Stimulated activated CD8-positive, alpha-beta memory T cell treated with anti-CD3 and anti-CD28 coated beads, Interleukin-15, amount 100 ng/mL, for 24 hours (primary cell): ENCODE measurements around the gene ARHGDIA.

Experiments used
- DNase-seq: peaks from one replicate; pipeline ENCODE4 v3.0.0-alpha.2; 2020; ENCODE audit warnings: low read depth

Gene ARHGDIA

DNA sequence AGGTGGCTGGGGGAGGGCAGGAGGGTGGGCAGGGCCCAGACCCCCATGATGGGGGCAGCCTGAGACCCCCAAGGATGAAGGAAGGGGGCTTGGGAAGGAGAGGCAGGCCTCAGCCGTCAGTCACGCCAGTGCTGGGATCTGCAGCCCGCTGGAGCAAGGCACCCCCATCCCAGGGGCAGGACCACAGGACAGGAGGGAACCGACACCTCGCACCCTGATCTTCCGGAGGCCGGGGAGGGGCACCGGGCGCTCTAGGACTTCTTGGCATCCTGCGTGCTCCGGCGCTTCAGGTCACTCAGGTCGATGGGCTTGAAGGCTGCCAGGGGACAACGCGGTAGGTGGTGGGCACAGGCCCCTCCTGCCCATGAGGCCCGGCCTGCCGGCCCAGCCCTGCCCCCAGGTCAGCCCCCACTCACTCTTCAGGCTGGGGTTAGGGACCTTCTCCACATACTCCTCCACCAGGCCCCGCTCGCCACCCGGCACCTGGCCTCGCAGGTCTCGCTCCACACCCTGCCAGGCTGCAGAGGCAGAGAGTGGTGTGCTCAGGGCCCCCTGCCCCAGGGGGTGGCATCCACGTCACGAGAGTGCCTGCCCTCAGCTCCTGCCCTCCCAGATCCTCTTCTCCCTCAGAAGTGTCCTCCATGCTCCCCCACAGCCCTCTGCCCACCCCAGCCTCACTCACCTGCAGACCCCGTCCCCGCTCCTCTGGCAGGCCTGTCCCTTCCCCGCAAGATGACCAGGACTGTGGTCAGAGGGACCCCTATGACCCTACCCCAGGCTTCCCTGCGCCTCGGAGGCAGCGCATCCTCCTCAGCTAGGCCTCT is 47.9 kb downstream of the ARHGDIA start:
- no peak for DNase-seq

DNA sequence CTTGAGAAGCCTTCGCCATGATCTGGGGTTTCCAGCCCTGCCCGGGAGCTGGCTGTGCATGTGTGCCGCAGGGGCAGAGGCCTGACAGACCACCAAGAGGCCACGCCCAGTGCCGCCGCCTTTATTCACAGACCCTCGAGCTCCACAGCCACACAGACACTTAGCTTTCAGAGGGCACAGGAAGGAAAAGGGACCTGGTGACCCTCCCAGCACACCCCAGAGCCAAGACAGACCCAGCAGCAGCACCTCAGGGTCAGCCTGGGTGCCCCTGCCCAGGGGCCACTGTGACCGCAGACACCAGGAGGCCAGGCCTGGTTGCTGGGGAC is 48.9 kb downstream of the ARHGDIA start:
- no peak for DNase-seq

DNA sequence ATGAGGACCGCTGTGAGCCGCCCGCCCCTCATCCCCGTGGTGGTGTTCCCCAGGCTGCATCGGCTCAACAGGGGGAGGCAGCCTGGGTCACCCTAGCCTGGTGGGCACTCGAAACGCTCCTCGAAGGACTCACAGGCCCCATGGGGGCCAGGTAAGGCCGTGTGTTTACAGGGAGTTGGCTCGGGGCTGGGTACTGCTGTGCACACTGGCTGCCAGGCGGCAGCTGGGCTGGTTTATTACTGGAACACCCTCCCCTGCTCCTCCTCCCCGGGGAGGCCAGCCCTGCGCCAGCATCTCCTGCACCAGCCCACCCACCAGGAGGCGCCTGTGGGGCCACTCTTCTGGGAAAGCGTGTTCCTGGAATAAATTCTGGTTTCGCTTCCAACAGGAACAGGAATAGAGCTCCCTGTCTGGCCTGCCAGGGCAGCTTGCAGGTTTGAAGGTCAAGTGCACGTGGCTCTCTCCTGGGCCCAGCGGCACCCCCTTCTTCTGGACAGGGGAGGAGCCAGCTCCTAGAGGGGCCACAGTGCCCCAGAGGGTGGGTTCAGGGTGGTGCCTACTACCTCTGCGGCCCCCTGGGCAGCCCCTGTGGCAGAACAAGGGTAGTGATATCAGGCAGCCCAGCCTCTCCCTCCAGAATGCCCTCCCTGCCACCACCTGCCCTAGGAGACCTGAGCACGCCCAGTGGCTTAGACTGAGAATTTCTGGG is 49.4 kb downstream of the ARHGDIA start:
- no peak for DNase-seq

DNA sequence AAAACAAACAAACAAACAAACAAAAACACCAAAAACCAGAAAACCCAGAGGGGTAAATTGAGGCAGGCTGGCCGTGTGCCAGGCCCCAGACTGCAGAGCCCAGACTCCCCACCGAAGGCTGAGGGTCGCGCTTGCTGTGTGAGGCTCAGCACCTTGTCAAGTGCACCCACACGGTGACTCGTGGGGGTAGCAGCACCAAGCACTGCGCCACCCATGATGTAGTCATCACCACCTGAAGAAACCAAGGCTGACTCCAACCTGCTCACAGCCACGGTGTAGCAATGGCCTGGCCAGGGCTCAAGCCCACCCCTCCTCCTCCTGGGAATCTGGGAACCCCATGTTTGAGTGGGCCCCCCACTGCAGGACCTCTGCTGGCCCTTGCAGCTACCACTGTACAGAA is 50.0 kb downstream of the ARHGDIA start:
- DNase-seq: no peak

DNA sequence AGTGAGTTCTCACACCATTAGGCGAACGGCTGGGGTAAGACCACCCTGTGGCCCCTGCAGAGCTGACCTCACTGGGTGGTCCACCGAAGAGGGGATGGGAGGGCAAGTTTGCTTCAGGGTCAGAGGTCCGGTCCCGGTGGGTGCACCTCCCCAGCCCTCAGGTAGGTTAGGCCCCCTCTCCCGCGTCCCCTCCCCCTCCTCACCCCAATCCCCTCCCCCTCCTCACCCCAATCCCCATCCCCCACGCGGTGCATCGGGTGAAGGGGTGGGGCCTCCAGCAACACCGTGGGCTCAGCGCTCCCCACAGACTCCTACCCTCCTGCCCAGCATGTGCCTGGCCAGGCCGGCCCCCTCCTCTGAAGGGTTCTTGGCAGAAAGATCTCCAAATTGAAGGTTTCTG is 51.4 kb downstream of the ARHGDIA start:
- DNase-seq: no peak

DNA sequence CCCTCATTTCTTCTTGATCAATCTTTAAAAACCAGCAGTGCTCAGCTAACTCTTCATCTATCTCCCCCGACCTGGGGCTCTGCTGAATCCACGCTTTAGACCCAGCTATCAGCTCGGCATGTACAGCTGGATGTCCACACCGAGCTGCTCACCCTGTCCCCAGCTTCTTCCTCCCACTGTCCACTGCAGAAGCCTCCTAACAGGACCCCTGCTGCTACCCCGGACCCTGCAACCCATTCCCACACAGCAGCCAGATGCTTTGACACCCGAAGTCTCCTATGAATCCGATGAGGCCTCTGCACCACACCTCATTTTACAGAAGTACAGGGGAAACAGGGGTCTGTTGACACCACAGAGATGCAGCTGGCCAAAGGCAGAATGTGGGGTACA is 53.4 kb downstream of the ARHGDIA start:
- DNase-seq: no peak
